Fibroblast of skin of left quadriceps (primary cell): Measurements from ENCODE around the gene NPAS2.

Experiments used
- DNase-seq, 2 experiments: peaks; one replicate each; pipeline ENCODE4 v3.0.0-alpha.2; 2013; ENCODE audit warnings: low read depth in 2 of 2

The NPAS2 gene

GRCh38 chr2:100821255-100821910, 1.4 kb downstream of the NPAS2 start:
- DNase-seq: no peak

DNA sequence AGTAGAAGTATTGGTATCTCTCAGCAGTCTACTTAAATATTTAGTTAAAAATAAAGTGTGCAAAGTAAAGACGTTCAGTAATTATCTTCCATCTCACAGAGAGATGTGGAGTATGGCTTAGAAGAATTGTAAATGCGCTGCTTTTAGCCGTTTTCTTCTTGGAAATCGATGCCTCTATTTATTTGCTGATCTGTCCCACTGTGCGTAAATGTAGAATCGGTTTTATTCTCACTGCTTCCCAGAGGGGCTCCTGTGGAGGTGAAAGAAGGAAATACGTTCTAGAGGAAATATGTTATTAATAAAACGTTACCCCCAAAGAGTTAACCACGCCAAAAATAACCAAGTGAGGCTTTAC, 1.9 kb downstream of the NPAS2 start:
- DNase-seq: no peak

- DNase-seq: peak in 1 of 2 experiments; percentile 38
Observed at GRCh38 chr2:100822587-100823248, 2.8 kb downstream of the NPAS2 start.

- no peak for DNase-seq
Observed at GRCh38 chr2:100823665-100824438, 3.9 kb downstream of the NPAS2 start.

GRCh38 chr2:100824842-100825241, 4.9 kb downstream of the NPAS2 start:
- no peak for DNase-seq

DNA sequence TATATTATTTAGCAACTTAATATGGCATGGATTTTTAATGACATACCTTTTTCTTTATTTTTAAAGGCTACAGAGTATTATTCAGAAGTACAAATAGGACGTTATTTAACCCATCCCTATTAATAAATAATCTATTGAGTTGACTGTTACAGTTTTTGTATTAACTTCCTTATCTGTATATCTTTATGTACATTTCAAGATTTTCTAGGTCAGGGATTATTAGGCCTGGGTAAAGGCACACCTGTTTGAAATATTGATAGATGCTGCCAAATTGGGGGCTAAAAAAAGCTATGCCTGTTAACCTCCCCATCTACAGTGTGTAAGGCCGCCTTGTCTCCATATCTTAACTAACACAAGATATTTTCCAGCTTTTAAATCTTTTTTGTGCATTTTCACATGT, 6.6 kb downstream of the NPAS2 start:
- DNase-seq: no peak

- no peak for DNase-seq
Observed at GRCh38 chr2:100831158-100831750, 11.3 kb downstream of the NPAS2 start.

DNA sequence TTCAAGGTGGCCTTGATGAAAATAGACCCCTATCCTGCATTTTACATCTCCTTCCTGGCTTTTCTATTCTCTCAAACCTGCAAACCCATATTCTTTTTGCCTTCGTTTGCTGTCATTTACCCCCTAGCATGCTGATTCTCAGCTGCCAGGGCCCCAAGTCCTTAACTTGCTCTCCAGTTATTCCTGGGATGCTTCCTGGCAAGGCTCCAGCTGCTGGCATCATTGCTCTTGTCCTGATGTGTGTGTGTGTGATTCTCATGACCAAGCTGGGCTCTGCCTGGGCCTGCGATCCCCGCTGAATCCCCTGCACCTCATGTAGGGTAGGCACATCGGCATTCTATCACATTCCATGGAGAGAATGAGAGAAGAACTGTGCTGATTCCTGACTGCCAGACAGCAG, 11.9 kb downstream of the NPAS2 start:
- DNase-seq: no peak

DNA sequence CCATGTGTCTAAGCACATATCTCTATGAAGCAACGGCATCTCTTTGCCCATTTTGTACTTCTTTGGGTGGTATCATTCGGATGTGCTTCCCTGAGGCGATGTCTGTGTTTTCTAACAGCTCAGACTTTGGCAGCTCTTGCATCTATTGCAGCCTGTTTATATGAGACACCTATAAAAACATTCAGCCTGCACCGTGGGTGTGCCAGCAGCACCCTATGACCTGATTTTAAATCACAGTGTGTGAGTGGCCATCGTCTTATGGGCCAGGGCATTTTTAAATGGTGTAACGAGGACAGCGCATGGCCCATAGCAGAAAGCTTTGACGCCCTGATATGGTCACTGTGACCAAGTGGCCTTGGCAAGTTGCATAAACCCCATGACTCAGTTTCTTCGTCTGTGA, 12.9 kb downstream of the NPAS2 start:
- DNase-seq: no peak

DNA sequence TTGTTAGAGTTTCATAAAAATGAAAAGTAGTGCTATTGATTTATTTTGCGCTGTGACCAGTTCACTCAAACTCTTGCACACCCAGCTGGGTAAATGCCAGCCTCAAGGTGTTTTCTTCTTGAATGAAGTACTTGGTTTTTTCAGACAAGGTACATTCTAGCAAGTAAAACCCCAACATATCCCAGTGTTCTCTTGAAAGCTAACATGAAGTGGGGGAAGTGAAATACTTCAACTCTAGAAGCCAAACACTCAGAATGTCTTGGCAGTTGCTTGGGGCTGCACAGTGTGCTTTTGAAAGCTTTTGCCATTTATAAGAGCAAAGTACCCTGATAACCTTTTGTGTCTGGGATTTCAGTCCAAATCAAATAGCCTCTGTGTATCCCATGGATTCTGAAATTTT, 13.4 kb downstream of the NPAS2 start:
- DNase-seq: no peak

- no peak for DNase-seq
Observed at GRCh38 chr2:100834221-100834620, 14.3 kb downstream of the NPAS2 start.

DNA sequence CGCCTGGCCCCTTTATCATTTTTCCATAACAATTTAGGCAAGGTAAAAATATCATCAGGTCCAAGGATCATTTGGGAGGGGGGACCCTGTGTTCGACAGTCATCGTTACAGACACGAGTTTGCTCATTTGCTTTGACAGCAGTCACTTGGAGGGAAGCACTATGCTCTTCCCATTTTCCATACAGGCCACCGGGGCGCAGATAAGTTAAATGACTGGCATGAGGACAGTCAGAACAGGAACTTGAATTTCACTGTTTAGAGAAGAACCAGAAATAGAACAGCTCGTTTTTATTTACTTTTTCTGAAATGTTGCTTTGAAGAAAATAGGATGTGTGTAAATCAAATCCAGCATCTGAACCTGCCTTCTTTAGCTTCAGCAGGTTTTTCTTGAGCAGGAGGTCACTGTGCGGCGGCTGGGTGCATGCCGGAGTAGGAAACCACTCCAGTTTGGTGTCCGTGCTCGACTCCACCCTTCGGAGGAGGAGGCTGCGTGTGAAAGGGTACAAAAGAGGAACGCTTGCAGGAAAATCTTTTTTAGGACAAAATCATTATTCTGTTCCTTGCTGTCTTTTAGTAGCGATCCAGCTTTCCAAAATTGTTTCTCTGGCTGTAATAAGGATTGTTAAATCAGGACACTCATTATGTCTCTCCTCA, 15.2 kb downstream of the NPAS2 start:
- DNase-seq: no peak

DNA sequence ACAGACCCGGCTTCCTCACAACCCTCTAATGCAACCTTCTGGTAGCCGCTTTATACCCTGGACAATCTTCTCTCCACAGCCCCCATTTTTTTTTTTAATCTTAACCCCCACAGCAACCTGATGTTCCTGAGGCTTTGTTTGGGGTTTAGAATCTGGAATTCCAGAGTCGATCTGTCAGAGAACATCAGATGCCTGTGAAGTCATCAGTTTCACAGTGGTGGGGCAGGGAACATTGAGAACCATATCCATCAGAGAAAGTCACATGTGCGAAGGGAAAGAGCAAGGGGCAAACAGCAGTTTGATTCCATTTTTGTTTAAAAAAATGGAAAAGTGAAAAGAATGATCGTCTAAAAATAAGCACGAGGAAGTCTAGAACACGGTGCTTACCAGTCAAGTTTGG, 20.6 kb downstream of the NPAS2 start:
- no peak for DNase-seq

DNA sequence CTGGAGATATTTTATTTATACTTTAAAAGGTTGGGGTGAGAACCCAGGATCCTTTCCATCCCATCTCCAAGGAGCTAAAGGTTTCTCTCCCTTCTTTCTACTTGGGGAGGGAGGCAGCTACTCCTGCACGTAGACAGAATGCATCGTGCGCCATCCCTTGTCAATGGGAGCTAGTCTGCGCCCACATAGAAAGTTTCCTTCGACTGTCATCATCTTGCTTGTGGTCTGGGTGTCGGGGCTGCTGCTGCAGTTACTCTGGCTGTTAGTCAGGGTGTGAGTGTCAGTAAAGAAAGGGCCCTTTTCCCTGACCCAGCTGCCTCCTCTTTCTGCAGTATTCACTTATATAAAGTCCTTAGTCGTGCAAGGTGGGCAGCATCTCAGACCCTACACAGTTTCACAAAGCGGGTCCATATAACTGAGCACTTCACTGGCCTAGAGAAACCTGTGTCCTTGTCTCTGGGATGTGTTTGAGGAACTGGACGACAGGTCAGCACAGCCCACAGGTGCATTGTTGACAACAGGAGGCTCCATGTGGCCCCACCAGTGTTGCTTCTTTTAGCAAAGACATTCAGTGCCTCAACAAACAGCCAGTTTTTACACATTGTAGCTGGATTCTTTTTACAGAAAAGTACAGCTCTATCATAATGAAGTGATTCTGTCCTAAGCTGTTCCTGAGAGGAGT, 22.4 kb downstream of the NPAS2 start:
- DNase-seq: no peak

DNA sequence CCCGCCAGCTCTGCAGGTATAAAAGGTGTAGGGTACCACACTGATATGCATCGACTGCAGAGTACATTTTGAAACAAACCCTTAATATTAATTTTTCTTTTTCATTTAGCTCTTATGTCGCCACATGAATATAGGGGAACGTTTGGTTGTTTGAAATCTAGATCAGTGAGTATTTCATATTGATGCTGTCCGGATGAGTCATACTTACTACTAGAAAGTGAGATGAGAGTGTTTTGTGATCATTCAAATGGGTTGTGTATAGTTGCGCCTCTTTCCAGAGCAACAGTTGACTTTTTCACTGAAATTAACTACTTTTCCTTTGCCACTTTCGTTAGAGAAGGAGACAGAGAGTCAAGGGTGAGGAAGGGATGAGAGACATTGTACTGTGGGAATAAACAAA, 24.6 kb downstream of the NPAS2 start:
- no peak for DNase-seq

DNA sequence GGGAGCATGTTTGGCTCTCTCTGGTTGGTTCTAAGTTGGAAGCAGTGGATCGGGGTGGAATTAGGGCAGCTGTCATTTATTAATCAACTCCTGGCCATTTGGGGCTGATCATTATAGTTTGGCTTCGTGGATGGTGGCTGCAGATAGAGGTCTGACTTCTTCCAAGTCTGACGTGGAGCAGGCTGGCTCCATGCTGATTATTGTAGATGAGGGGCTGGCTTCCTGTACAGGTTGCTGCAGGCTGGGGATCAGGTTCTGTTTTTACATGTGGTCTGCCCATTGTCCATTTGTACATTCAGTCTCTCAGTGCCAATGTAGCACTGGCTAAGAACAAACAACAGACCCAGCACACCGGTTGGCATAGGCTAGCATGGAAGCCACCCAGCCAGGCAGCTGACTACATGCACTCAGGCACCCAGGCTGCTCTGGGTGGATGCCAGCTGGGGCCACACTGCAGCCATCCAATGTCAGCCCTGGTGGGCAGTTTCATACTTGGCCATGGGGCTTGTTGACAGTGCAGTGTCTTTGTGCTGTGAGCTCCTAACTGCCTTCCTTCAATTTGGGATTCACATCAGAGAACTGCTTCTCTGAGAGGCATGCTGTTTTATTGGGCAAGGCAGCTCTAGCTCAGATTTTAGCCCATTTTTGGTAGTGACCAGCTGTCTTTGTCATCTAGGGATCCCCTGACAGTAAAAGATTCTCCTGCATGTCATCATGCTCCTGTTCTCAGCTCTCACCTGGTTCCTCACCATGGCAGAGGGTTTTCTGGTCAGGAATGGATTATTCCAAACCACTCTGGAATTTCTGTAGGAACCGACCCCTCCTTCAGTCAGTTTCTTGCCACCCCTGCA, 25.4 kb downstream of the NPAS2 start:
- DNase-seq: no peak

- no peak for DNase-seq
Observed at GRCh38 chr2:100846716-100847115, 26.8 kb downstream of the NPAS2 start.

GRCh38 chr2:100852447-100852846, 32.5 kb downstream of the NPAS2 start:
- no peak for DNase-seq

DNA sequence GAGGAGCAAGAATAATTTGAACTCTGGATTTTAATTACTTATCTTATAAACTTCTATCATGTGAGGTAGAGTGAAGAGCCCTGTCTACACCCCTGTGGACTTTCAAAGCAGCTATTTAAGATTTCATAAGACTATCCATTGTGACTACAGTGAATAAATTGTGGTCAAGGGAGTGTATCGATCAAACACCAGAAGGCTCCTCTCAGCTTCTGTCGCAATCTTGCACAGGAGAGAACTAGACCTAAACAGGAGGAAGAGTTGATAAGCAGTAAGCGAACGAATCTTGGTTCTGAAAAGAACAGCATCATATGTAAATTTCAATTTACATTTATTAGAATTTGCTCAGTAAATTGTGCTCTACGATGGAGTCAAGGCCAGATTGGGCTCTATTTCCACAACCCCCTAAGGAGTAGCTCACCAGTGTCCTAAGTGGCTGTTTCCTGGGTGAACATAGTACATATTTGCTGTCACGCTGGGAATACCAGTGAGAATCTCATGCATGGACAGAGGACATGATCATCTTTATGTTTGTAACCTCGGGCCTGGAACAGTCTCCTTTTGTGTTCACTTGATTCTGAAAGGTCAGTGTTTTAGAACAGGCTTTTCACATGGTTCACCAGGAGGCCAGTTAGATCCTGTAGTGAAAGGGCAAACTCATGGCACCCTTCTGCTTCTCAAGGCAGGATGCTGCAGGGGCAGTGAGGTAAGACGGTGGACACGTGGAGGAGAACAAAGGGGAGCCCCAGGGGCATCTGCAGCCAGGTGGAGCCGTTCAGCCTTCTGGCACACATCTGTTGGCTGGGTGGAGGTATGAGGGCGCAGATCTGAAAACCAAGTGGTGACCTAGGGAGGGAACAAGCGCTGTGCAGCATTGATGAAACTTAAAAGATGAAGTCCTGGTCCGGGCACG, 33.3 kb downstream of the NPAS2 start:
- no peak for DNase-seq
